NCI-H345 treated with DMSO at 0.1 percent for 48 hours (cell line): ENCODE results near the gene KDELR3.
"Not testable (repeated sequence)": the region's sequence is repeated elsewhere in the genome, so short reads cannot be mapped to it uniquely, and the experiment has no call there.

Experiments used
- DNase-seq: peaks from one replicate; lab custom pipeline; 2025; ENCODE audit not compliant: unreplicated experiment; lab: John Stamatoyannopoulos, UW

The KDELR3 gene

DNA sequence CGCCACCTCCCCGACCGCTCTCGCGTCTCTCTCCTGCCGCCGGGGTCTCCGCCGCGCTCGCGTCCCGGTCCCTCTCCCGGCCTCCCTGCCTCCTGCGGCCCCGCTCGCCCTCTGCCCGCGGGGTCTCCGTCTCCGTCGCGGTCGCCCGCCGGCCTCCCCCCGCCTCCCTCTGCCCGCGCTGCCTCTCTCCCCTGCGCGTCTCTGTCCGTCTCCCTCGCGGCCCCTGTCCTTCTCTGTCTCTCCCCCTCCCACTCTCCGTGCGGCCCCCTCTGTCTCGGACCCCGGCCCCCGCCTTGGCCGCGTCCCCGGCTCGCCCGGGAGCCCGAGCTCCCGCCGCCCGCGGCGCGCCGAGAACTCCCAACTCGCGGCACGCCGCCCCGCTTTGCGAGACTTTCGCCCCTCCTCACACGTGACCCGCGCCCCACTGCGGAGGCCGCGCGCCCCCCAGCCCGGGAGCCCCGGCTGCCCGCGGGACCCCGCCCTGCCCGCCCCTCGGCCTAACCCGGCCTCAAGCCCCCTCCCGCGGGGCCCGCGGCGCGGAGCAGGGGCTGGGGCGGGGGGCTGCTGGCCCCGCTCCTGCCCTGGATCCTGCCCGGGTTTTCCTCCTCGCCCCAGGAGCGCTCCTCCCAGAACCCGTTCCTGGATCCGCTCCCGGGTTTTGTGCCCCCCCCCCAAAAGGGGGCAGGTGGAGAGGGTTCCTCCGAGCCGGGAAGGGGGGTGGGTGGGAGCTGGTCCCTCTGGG is 12.2 kb upstream of the KDELR3 start:
- no peak for DNase-seq

DNA sequence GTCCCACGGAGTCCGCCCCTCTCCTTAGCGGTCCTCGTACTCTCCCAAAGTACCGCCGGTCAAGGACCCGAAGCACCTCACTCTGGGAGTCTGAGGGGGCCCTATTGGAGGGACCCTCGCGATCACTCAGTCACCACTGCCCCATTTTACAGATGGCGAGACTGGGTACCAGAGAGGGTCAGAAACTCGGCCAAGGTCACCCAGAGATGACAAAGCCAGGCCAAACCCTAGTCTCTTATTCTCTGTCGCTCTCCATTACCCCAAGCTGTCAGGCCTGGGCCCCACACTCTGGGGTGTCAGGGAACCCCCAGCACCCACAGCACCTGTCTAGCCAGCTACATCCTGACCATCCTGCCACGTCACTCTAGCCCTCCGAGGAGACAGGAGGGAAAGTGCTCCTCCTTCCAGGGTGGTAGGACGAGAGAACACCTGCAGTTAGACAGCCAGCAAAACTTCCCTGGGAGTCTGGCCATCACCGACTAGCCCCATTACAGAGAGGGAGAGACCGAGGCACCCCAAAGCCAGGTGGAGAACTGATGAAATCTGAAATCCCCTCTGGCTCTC is 11.5 kb upstream of the KDELR3 start:
- no peak for DNase-seq

- DNase-seq, result no peak
Observed at GRCh38 chr22:38456841-38457699, 10.8 kb upstream of the KDELR3 start.

- DNase-seq, result no peak
Observed at GRCh38 chr22:38460426-38460840, 7.5 kb upstream of the KDELR3 start.

DNA sequence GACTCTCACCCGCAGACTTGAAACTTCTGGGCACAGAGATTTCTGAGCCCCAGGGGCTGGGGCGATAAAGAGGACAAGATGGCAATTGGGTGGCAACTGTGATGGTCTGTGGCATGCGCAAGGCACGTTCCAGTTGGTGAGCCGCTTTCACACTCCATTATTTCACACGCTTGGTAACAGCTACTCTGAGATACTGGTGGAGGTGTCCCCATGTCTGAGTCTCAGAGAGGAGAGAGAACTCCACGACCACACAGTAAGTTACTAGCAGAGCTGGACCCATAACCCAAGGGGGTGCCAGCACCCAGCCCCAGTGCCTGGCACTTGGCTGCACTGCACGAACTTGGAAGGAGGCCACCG is 6.9 kb upstream of the KDELR3 start:
- no peak for DNase-seq

DNA sequence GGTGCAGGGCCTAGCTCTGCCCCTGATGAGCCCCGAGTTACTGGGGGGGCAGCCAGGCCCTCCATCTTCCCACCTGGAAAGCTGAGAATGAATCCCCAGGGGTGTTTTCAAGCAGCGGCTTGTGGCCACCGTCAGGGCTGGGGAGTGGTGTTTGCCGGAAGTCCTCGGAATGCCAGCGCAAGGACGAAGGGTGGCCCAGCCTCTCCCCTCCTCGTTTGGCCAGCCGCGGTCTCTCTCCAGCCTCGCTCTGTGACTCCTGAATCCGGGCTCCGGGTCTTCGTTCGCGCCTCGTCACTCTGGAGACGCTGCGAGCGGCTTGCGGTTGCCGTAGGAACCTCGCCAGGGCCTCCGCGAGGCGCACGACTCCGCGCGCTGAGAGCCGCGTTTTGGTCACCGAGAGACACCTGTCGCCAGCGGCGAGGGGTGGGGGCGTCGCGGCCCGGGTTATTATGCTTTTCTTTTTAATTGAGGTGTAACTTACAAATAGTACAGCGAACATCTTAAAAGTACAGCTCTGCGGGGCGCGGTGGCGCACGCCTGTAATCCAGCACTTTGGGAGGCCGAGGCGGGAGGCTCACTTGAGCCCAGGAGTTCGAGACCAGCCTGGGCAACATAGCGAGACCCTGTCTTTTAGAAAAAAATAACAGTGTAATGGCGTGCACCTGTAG is 6.3 kb upstream of the KDELR3 start:
- peak; percentile 62 for DNase-seq

- DNase-seq, result no peak
Observed at GRCh38 chr22:38462960-38463784, 4.7 kb upstream of the KDELR3 start.

- no peak for DNase-seq
Observed at GRCh38 chr22:38464992-38465672, 2.8 kb upstream of the KDELR3 start.

DNA sequence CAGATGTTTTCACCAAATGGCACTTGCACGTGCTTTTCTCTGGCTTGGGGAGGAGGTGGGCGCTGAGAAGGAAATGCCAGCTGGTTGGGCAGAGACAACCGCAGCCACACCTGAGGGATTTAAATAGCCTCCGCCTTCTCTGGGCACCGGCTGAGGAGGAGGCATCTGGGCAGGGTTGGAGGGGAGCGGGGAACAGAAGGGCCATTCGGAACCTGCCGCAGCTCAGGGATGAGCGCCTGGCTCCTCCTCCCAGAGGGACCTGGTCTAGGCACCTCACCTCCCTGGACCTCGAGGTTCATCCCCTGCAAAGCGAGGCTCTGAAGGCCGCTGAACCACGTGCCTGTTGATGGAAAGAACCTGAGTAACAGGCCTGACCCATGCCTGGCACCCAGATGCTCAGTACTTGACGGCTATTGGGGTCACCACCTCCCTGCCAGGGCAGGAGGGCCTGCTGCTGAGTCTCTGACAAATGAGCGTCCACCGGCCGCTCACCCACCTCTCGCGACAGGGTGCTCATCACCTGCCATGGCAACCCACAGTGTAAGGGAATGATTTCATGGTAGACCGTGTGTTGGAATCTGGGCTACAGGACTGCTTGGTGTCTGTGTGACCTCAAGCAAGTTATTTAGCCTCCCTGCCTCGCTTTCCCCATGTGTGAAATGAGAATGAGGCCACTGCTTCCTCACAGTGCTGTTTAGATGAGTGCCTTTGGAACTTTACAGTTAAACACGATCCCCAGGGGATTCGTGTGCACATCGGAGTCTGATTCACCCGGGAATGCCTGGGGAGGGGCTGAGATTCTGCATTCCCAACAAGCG is 2.0 kb upstream of the KDELR3 start:
- DNase-seq, result no peak

GRCh38 chr22:38467438-38467903 is 425 bp upstream of the KDELR3 start:
- no peak for DNase-seq

DNA sequence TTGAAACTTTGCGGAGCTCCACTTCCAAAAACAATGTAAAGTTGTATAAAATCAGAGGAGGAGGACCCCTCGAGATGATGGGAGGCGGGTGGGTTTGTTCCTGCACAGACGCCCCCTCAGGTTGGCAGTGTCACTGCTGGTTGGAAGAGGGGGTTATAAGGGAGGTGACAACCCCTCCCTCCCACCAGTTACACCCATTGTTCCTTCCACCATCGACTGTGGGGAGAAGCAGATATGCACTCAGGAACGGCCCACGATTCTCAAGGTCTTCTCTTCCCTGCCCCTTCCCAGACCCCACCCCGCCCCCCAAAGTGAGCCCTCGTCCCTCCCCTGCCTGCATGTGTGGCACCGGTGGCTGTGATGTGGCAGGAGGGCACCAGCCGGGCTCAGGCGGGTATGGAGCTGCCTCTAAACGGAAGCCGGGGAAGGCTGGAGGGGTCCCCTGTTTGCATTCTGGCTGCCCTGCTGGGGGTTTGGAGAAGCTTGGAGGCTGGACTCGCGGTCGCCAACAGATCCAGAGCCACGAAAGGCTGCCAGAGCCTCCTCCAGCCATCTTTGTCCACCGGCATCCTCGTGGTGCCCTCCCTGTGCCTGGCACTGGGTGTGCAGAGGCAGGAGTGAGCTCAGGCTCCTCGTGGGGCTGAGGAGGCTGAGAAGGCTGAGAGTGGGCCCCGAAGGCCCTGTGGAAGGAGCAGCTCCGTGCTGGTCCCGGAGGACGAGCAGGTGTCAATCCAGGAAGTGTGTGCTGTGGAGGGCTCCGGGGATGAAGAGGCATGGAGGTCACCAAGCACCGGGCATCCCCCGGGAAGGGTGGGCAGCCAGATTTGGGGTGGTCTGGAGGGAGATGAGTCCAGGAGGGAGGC is 778 bp downstream of the KDELR3 start:
- DNase-seq, result no peak

GRCh38 chr22:38469306-38469781 is 1.4 kb downstream of the KDELR3 start:
- DNase-seq, result no peak

- not testable (repeated sequence) for DNase-seq
Observed at GRCh38 chr22:38470179-38470578, 2.3 kb downstream of the KDELR3 start.

DNA sequence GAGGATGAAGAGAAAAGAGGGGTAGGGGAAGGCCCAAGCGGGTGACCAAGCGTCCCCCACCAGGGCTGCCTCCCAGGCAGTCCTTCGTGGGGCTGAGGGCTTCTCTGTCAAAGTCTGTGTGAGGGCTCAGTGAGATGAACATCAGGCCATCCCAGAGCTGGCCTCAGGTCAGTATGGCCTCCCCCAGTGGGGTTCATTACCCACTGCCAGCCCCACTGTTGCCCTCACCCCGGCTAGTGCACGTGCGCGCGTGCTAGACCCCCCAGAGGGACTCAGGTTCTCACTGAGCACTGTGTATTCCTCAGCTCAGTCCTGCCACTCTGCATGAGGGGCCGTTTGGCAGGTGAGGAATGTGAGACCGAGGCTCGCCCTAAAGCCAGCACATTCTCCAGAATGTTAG is 3.3 kb downstream of the KDELR3 start:
- no peak for DNase-seq

- DNase-seq, result no peak
Observed at GRCh38 chr22:38474003-38474607, 6.2 kb downstream of the KDELR3 start.

DNA sequence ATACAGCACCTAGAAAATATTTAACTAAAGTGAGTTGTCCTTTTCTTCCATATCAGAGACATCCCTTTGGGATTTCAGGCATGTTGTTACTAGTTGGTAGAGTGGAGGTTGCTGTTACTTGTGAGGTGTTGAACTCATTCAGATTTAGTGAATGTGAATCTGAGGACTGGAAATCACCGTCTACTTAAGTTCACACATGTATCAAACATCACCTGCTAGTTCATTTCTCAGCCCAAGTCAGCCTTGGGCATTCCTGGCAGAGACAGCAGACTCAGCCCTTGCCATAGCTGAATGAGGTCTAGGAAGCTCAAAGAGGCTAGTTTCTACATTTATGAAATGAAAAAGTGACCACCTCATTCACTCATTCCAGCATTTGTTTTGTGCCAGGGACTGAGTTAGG is 9.7 kb downstream of the KDELR3 start:
- no peak for DNase-seq

- DNase-seq, result no peak
Observed at GRCh38 chr22:38479096-38479837, 11.4 kb downstream of the KDELR3 start.
